ENCODE results near the gene ANKRD11.

DNA sequence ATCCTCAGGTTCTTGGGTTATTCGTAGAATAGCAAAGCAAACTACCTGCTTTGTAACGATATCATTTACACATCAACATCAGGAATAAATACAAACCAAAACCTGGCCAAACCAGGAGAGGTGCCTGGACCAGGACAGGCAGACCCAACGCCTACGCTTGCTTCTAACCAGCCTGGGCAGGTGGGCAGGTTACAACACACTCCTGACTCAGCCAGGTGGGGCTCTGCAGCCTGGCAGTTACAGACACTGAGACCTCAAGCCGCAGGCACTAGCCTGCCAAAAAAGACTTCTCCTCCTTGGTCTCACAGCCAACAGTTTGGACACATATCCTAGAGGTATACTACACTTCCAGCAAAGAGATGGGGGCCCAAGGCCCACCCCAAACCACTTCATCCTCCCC, 14.0 kb downstream of the ANKRD11 start:
- TF ChIP-seq, protein P1, sequence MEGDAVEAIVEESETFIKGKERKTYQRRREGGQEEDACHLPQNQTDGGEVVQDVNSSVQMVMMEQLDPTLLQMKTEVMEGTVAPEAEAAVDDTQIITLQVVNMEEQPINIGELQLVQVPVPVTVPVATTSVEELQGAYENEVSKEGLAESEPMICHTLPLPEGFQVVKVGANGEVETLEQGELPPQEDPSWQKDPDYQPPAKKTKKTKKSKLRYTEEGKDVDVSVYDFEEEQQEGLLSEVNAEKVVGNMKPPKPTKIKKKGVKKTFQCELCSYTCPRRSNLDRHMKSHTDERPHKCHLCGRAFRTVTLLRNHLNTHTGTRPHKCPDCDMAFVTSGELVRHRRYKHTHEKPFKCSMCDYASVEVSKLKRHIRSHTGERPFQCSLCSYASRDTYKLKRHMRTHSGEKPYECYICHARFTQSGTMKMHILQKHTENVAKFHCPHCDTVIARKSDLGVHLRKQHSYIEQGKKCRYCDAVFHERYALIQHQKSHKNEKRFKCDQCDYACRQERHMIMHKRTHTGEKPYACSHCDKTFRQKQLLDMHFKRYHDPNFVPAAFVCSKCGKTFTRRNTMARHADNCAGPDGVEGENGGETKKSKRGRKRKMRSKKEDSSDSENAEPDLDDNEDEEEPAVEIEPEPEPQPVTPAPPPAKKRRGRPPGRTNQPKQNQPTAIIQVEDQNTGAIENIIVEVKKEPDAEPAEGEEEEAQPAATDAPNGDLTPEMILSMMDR (optimal IDR thresholded peaks at IDR 0.05 in 1 of 3, IDR thresholded peaks at IDR 0.05 in 1 of 3, conservative IDR thresholded peaks at IDR 0.05 in 1 of 3; ENCODE audit: extremely low read depth in 1 of 3, insufficient read depth in 2 of 3, low read length in 3 of 3): no peak
- TF ChIP-seq EZH2 (IDR thresholded peaks at IDR 0.05; ENCODE audit: low read length): no peak
